SHP77 (cell line): Measurements from ENCODE around the gene C20orf204.

Source experiments
- DNase-seq, 2 experiments: peaks; one replicate each; lab custom pipeline; 2025; lab: John Stamatoyannopoulos, UW

The C20orf204 gene

GRCh38 chr20:64042054-64042781, 6.2 kb downstream of the C20orf204 start:
- DNase-seq, result no peak

- DNase-seq, result no peak
These were observed 7.8 kb downstream of the C20orf204 start for GRCh38 chr20:64043768-64044167.

GRCh38 chr20:64044484-64045247, 8.7 kb downstream of the C20orf204 start:
- DNase-seq, result no peak

- DNase-seq, result no peak
These were observed 9.5 kb downstream of the C20orf204 start for GRCh38 chr20:64045346-64046011.

- no peak for DNase-seq
These were observed 11.0 kb downstream of the C20orf204 start for GRCh38 chr20:64047046-64047389.

GRCh38 chr20:64047968-64048401, 12.0 kb downstream of the C20orf204 start:
- no peak for DNase-seq

GRCh38 chr20:64048402-64049044, 12.5 kb downstream of the C20orf204 start:
- DNase-seq, result no peak

- no peak for DNase-seq
These were observed 13.3 kb downstream of the C20orf204 start, which contains the start of gene SOX18 for GRCh38 chr20:64049060-64049877. TSS of gene SOX18 (minus strand) at chr20:64049639. CDS start at chr20:64049516, 123 bp downstream.

- DNase-seq, result no peak
These were observed 13.9 kb downstream of the C20orf204 start for GRCh38 chr20:64049878-64050260.

GRCh38 chr20:64050261-64051032, 14.5 kb downstream of the C20orf204 start:
- DNase-seq, result no peak

- DNase-seq, result no peak
These were observed 15.1 kb downstream of the C20orf204 start for GRCh38 chr20:64051033-64051452.

GRCh38 chr20:64051561-64052325, 15.8 kb downstream of the C20orf204 start:
- no peak for DNase-seq

GRCh38 chr20:64052326-64052722, 16.3 kb downstream of the C20orf204 start:
- DNase-seq, result no peak

- DNase-seq, result no peak
These were observed 17.2 kb downstream of the C20orf204 start for GRCh38 chr20:64052987-64053840.

GRCh38 chr20:64053841-64054661, 18.1 kb downstream of the C20orf204 start:
- DNase-seq, result peak; percentile 81 to 82

GRCh38 chr20:64055396-64055892, 19.5 kb downstream of the C20orf204 start:
- DNase-seq, result no peak

- peak in 1 of 2 experiments; percentile 32 for DNase-seq
These were observed 20.1 kb downstream of the C20orf204 start for GRCh38 chr20:64055893-64056638.
